A204.1 (cell line): ENCODE results near the gene L1CAM.
A peak's percentile ranks its signal among the peaks of the same experiment; 100 is the strongest.

Experiments used
- FAIRE-seq: peaks from 2 replicates; lab custom pipeline; 2012; peaks lifted over from hg19 to GRCh38; lab: Jason Lieb, UNC

The L1CAM gene

GRCh38 chrX:153885968-153886903, at the start of gene L1CAM:
L1CAM (minus strand) TSS chrX:153886173; CDS start chrX:153875836, 10,337 bp downstream.
- no peak for FAIRE-seq

- no peak for FAIRE-seq
These were observed 49.4 kb upstream of the L1CAM start for GRCh38 chrX:153935326-153935851.

- no peak for FAIRE-seq
These were observed 48.9 kb upstream of the L1CAM start, which contains the start of gene NAA10 for GRCh38 chrX:153934762-153935325. NAA10 (minus strand) TSS chrX:153935037; CDS start chrX:153934904, 133 bp downstream.

GRCh38 chrX:153934148-153934761, 48.3 kb upstream of the L1CAM start:
- FAIRE-seq: no peak

- FAIRE-seq: no peak
These were observed 47.8 kb upstream of the L1CAM start for GRCh38 chrX:153933748-153934147.

GRCh38 chrX:153932220-153932915, 46.4 kb upstream of the L1CAM start:
- no peak for FAIRE-seq

GRCh38 chrX:153931748-153932147, 45.8 kb upstream of the L1CAM start:
- FAIRE-seq: no peak

GRCh38 chrX:153931151-153931550, 45.2 kb upstream of the L1CAM start:
- no peak for FAIRE-seq

GRCh38 chrX:153930011-153930910, 44.3 kb upstream of the L1CAM start:
- FAIRE-seq: no peak

- no peak for FAIRE-seq
These were observed 43.6 kb upstream of the L1CAM start for GRCh38 chrX:153929576-153929975.

GRCh38 chrX:153928846-153929245, 42.9 kb upstream of the L1CAM start:
- FAIRE-seq: no peak

GRCh38 chrX:153927922-153928760, 42.2 kb upstream of the L1CAM start:
- peak; percentile 96 for FAIRE-seq

GRCh38 chrX:153927672-153927921, 41.6 kb upstream of the L1CAM start:
- no peak for FAIRE-seq

GRCh38 chrX:153926858-153927671, 41.1 kb upstream of the L1CAM start:
- FAIRE-seq: no peak

- no peak for FAIRE-seq
These were observed 40.5 kb upstream of the L1CAM start for GRCh38 chrX:153926552-153926857.

GRCh38 chrX:153925739-153926551, 40.0 kb upstream of the L1CAM start, which contains the start of gene ARHGAP4:
ARHGAP4 (minus strand) TSS chrX:153926264; CDS start chrX:153926202, 62 bp downstream.
- no peak for FAIRE-seq

GRCh38 chrX:153925387-153925738, 39.4 kb upstream of the L1CAM start:
- no peak for FAIRE-seq

GRCh38 chrX:153924149-153924861, 38.3 kb upstream of the L1CAM start:
- FAIRE-seq: no peak
